Measurements from ENCODE around the gene CTNND2. TPM values are rescaled to one million over a fixed set of nuclear protein-coding genes. Genes with fewer than 3 reads are reported as not detected.

CTNND2 gene
- total and polyA plus RNA-seq, 9 of the 15 experiments (the other 6 are each of a cell fraction or from before 2014, with no cell fraction given), result 0.03 to 0.35 TPM; not detected in 7

DNA sequence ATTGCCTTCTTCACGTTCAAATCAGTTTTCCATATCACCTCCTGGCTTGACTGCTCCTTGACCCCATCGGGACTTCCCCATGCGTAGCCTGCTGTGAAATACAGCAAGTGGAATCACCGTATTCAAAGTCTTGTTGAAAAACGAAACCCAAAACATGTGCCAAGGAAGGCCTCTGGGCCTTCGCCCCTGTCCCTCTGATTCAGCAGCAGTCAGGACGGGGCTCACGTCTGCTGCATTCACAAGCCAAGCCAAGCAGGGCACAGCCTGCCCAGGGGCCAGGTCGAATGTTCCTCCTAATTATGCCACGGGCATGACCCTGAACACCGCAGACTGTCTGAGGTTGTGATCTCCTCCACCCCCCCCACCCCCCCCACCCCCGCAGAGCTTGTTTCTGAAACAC lies 960 bp upstream of the CTNND2 start:
- FAIRE-seq (no peak), DNase-seq (ENCODE audit: extremely low read depth in 1 of 4, low spot score in 3 of 4) (no peak), ATAC-seq (no peak)
- H3K27me3 ChIP-seq (ENCODE audit: control insufficient read depth in 2 of 2, insufficient read depth in 2 of 2, low read length in 2 of 2), result no peaks in the 10 kb centered on the region
- H3K9ac ChIP-seq (ENCODE audit: insufficient read depth in 1 of 2, low read depth in 2 of 2, low read length in 2 of 2), result no peak overlapping the region
- H3K9me3 ChIP-seq (replicated peaks; ENCODE audit: control insufficient read depth, insufficient read depth, low read depth, low read length), result no peaks in the 10 kb centered on the region; the same call in 1 of the 2 replicates
- H3K4me1 ChIP-seq (replicated peaks in 1 of 2; ENCODE audit: control insufficient read depth in 2 of 2, insufficient read depth in 2 of 2, low read length in 2 of 2), result no peaks in the 10 kb centered on the region
- H3K79me2 ChIP-seq (ENCODE audit: control insufficient read depth, insufficient read depth, low read length), result no peaks in the 10 kb centered on the region
- intact Hi-C loops (cut with micrococcal nuclease), result no loop called here
- ChIA-PET POLR2A (no interaction called here), CTCF (ENCODE audit: low intra/inter-chr PET ratio) (no interaction called here)
- no peak overlapping the region for H3K27ac ChIP-seq (ENCODE audit: extremely low read depth, low read depth, low read length)
- in situ Hi-C loops (cut with MboI), result no loop called here
- 0% methylated on average over 12 of the region's 12 CpGs for WGBS (ENCODE audit: insufficient coverage, low coverage, missing lambda C conversion rate)
- no peaks in the 10 kb centered on the region for H3K36me3 ChIP-seq (ENCODE audit: control insufficient read depth, insufficient read depth, low read length)
- H3K4me3 ChIP-seq, result no peak overlapping the region
- H2AFZ ChIP-seq (ENCODE audit: low read depth, low read length), result no peak overlapping the region
- H3K4me2 ChIP-seq (ENCODE audit: insufficient read depth, low read length), result no peak overlapping the region
- H3K9me1 ChIP-seq (ENCODE audit: control insufficient read depth, insufficient read depth, low read length), result no peaks in the 10 kb centered on the region
- BruUV-seq (replicated peaks), result no TSS peak
- no peaks in the 10 kb centered on the region for H4K20me1 ChIP-seq (replicated peaks; ENCODE audit: control insufficient read depth, insufficient read depth, low read length)
- TF ChIP-seq HOXB6 (CRISPR knock-in tag; IDR thresholded peaks at IDR 0.05; ENCODE audit: borderline replicate concordance) (no peak), ZZZ3 (IDR thresholded peaks at IDR 0.05) (no peak)

GRCh38 chr5:11903614-11904264 lies 507 bp downstream of the CTNND2 start:
- H3K4me3 ChIP-seq, result no peak overlapping the region
- H3K9ac ChIP-seq (ENCODE audit: insufficient read depth in 1 of 2, low read depth in 2 of 2, low read length in 2 of 2), result no peak overlapping the region
- H2AFZ ChIP-seq (ENCODE audit: low read depth, low read length), result no peak overlapping the region
- no peak overlapping the region for H3K27ac ChIP-seq (ENCODE audit: extremely low read depth, low read depth, low read length)
- H4K20me1 ChIP-seq (replicated peaks; ENCODE audit: control insufficient read depth, insufficient read depth, low read length), result no peaks in the 10 kb centered on the region
- H3K36me3 ChIP-seq (ENCODE audit: control insufficient read depth, insufficient read depth, low read length), result no peaks in the 10 kb centered on the region
- no peaks in the 10 kb centered on the region for H3K27me3 ChIP-seq (ENCODE audit: control insufficient read depth in 2 of 2, insufficient read depth in 2 of 2, low read length in 2 of 2)
- FAIRE-seq, result no peak
- H3K79me2 ChIP-seq (ENCODE audit: control insufficient read depth, insufficient read depth, low read length), result no peaks in the 10 kb centered on the region
- H3K4me1 ChIP-seq (replicated peaks in 1 of 2; ENCODE audit: control insufficient read depth in 2 of 2, insufficient read depth in 2 of 2, low read length in 2 of 2), result no peaks in the 10 kb centered on the region
- BruUV-seq (replicated peaks), result no TSS peak
- POLR2A ChIA-PET, result no interaction called here
- no peak overlapping the region for H3K4me2 ChIP-seq (ENCODE audit: insufficient read depth, low read length)
- ATAC-seq, result no peak
- DNase-seq (ENCODE audit: extremely low read depth in 1 of 4, low spot score in 3 of 4), result no peak
- in situ Hi-C loops (cut with MboI) (no loop called here), intact Hi-C loops (cut with micrococcal nuclease) (no loop called here)
- no peaks in the 10 kb centered on the region; the same call in 1 of the 2 replicates for H3K9me3 ChIP-seq (replicated peaks; ENCODE audit: control insufficient read depth, insufficient read depth, low read depth, low read length)
- 19% methylated on average over 52 of the region's 97 CpGs for whole genome bisulfite sequencing (ENCODE audit: insufficient coverage, low coverage, missing lambda C conversion rate)
- CTCF ChIA-PET (ENCODE audit: low intra/inter-chr PET ratio), result no interaction called here
- no peaks in the 10 kb centered on the region for H3K9me1 ChIP-seq (ENCODE audit: control insufficient read depth, insufficient read depth, low read length)
- TF ChIP-seq HMG20B (CRISPR knock-in tag; IDR thresholded peaks at IDR 0.05) (no peak), ZBTB9 (CRISPR knock-in tag; IDR thresholded peaks at IDR 0.05) (no peak), GABPA (tag; conservative IDR thresholded peaks at IDR 0.05; ENCODE audit: low read depth) (no peak), TBL1XR1 (IDR thresholded peaks at IDR 0.05; ENCODE audit: low read length in 2 of 2) (no peak), ZSCAN32 (CRISPR knock-in tag; IDR thresholded peaks at IDR 0.05) (no peak), CEBPZ (IDR thresholded peaks at IDR 0.05; ENCODE audit: borderline replicate concordance, low read depth, low read length) (no peak)
- TF ChIP-seq, protein P1, sequence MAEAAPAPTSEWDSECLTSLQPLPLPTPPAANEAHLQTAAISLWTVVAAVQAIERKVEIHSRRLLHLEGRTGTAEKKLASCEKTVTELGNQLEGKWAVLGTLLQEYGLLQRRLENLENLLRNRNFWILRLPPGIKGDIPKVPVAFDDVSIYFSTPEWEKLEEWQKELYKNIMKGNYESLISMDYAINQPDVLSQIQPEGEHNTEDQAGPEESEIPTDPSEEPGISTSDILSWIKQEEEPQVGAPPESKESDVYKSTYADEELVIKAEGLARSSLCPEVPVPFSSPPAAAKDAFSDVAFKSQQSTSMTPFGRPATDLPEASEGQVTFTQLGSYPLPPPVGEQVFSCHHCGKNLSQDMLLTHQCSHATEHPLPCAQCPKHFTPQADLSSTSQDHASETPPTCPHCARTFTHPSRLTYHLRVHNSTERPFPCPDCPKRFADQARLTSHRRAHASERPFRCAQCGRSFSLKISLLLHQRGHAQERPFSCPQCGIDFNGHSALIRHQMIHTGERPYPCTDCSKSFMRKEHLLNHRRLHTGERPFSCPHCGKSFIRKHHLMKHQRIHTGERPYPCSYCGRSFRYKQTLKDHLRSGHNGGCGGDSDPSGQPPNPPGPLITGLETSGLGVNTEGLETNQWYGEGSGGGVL (CRISPR knock-in tag; IDR thresholded peaks at IDR 0.05), result no peak

All from K562 (cell line).